Right forelimb (tissue), 1 donor: Measurements from ENCODE around the gene SOWAHD.
A peak's percentile ranks its signal among the peaks of the same experiment; 100 is the strongest.
"Not testable (repeated sequence)": the region's sequence is repeated elsewhere in the genome, so short reads cannot be mapped to it uniquely, and the experiment has no call there.

ENCODE experiments used
- DNase-seq: peaks from one replicate; pipeline ENCODE4 v3.0.0-alpha.2; 2018

SOWAHD gene, protein sequence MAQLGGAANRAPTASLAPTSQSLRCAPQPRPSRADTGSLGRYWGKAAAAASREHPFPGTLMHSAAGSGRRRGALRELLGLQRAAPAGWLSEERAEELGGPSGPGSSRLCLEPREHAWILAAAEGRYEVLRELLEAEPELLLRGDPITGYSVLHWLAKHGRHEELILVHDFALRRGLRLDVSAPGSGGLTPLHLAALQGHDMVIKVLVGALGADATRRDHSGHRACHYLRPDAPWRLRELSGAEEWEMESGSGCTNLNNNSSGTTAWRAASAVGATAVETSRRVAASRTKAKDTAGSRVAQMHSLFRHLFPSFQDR

GRCh38 chrX:119757979-119758730 lies at the start of gene SOWAHD:
TSS of gene SOWAHD (plus strand) at chrX:119758588. CDS start at chrX:119758668, 80 bp downstream.
- DNase-seq: peak; percentile 58

GRCh38 chrX:119708936-119709335 lies 49.5 kb upstream of the SOWAHD start:
- no peak for DNase-seq

DNA sequence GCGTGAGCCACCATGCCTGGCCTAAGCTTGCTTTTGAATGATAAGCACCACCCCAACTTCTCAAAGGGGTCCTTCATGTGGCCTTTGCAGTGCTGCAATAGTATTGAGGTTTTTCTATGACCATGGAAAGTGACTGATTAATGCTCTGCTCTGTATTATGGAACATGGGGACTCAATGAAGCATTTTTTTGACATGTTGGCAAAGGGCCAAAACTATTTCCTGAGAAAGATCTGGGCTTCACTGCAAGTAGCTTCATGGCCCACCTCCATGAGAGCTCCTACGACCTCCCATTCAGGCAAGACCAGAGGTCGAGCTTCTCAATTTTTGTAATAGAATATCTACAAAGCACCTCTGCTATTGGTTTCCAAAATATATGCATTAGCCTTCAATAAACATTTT lies 48.8 kb upstream of the SOWAHD start:
- no peak for DNase-seq

GRCh38 chrX:119721487-119721886 lies 36.9 kb upstream of the SOWAHD start:
- DNase-seq: no peak

GRCh38 chrX:119721926-119722325 lies 36.5 kb upstream of the SOWAHD start:
- no peak for DNase-seq

GRCh38 chrX:119726900-119727555 lies 31.4 kb upstream of the SOWAHD start:
- no peak for DNase-seq

- DNase-seq: no peak
These were observed 29.9 kb upstream of the SOWAHD start for GRCh38 chrX:119728487-119728886.

- DNase-seq: peak; percentile 53
These were observed 28.8 kb upstream of the SOWAHD start for GRCh38 chrX:119729408-119730201.

DNA sequence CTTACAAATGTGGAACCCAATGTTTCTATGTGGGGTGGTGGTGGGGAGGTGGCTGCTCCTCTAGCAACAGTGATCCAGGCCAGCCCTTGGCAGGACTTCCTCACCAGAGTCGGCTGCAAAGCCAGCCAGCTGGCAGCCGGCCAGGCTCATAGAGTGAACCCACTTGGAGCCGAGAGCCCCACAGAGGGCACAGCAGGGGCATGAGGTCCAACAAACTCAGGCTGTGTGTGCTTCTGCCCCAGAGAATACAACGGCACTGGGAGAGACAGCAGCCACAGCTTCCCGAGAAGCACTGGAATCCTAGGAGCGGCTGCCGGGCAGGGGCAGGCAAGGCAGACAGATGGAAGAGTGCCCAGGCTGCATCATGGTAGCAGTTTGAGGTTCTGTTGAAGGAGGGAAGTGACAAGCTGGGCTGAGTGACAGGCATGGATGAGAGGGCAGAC lies 23.5 kb upstream of the SOWAHD start:
- DNase-seq: peak; percentile 50

GRCh38 chrX:119735467-119735866 lies 22.9 kb upstream of the SOWAHD start:
- no peak for DNase-seq

- no peak for DNase-seq
These were observed 22.1 kb upstream of the SOWAHD start for GRCh38 chrX:119736206-119736764.

DNA sequence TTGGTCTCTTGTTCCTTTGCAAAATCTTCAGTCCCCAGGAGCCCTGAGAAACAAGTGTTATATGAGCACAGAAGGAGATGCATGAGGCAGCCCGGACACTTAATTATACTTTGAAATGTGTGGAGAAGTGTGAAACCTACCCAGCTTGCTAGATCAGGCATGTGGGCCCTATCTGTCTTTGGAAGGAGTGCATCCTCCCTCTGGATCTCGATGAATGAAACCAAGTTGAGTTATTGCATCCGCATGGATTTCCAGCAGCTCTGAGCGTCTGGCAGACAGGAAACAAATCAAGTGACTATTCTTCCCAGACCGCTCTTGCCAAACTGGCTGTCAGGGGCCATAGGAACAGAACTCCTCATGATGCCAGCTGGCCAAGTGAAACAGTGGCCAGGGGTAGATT lies 19.6 kb upstream of the SOWAHD start:
- no peak for DNase-seq

DNA sequence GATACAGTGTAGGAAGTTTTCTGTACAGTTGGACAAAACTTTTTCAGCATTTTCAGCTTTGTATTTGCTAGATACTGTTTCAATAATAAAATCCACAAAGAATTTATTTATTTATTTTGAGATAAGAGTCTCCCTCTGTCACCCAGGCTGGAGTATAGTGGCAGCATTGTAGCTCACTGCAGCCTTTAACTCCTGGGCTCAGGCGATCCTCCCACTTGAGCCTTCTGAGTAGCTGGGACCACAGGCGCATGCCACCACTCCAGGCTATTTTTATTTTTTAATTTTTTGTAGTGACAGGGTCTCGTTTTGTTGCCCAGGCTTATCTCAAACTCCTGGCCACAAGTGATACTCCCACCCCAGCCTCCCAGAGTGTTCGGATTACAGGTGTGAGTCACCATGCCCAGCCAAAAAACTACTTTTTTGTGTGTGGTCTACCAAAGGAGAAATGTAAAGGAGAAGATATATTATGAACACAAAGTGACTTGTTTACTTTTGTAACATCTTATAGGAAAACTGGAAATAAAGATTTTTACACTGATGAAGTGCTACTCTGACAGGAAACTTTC lies 13.0 kb upstream of the SOWAHD start:
- no peak for DNase-seq

DNA sequence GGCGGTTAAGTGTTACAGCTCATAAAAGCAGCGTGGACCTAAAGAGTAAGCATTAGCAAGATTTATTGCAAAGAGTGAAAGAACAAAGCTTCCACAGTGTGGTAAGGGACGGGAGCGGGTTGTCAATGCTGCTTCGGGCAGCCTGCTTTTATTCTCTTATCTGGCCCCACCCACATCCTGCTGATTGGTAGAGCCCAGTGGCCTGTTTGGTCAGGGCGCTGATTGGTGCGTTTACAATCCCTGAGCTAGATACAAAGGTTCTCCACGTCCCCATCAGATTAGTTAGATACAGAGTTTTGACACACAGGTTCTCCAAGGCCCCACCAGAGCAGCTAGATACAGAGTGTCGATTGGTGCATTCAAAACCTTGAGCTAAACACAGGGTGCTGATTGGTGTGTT lies 8.3 kb upstream of the SOWAHD start:
- not testable (repeated sequence) for DNase-seq

DNA sequence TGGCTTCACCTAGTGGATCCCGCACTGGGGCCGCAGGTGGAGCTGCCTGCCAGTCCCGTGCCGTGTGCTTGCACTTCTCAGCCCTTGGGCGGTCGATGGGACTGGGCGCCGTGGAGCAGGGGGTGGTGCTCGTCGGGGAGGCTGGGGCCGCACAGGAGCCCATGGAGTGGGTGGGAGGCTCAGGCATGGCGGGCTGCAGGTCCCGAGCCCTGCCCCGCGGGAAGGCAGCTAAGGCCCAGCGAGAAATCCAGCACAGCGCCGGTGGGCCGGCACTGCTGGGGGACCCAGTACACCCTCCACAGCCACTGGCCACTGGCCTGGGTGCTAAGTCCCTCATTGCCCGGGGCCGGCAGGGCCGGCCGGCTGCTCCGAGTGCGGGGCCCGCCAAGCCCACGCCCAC lies 7.6 kb upstream of the SOWAHD start:
- not testable (repeated sequence) for DNase-seq

DNA sequence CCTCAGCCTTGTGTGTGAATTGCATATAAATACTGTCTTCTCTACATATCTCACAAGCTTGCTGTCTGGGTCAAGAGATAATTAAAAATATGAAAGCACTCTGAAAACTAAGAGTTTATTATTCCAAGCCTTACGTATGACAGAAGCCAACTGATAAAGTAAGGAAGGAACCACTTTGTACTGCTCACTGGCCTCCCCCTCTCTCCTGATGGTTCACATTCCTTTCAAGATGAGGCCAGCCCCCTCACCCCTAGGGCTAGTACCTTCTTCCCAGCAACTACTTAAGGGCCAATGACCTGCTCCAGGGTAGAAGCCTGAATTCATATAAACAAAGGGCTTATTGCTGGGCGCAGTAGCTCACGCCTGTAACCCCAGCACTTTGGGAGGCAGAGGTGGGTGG lies 5.4 kb upstream of the SOWAHD start:
- DNase-seq: no peak

GRCh38 chrX:119753639-119754257 lies 4.6 kb upstream of the SOWAHD start:
- no peak for DNase-seq

DNA sequence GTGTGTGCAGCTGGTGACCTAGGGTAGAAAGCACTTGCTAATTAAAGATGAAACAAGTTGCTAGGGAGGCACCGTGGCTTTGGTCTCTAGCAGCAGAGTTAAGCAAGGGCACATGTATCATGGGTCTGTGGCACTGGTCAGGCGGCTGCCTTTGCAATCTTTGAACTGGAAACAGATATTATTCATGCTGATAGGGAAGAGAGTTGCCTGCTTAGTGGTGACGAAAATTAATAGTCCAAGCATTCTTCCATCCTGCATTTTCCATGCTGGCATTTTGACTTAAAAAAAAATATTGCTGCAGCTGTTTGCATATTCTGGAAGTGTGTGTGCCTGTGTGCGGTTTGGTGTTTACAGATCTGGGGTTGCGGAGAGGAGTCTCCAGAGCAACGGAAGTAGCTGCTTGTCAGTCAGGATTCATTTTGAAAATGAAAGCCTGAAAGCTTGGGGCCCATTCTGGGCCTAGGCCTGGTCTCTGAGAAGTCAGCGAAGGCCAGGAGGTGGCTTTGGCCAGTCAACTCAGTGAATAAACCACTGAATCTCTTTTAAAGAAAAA lies 2.3 kb upstream of the SOWAHD start:
- no peak for DNase-seq

- DNase-seq: no peak
These were observed 1.3 kb upstream of the SOWAHD start for GRCh38 chrX:119756926-119757635.

DNA sequence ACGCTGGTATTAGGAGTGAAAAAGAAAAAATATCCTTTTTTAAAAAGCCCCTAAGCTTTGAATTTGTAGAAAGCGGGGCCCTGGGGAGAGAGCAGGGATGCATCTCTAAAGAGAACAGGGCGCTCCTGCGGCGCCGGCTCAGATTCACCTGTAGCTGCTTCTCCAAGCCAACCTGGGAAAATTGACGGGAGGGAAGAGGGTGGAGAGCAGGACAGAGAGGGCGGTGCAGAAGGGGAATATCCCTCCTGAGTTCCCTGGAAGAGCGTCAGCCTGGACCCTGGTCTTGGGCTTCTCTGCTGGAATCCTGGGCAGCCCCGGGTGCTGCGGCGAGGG lies 776 bp upstream of the SOWAHD start:
- DNase-seq: no peak

DNA sequence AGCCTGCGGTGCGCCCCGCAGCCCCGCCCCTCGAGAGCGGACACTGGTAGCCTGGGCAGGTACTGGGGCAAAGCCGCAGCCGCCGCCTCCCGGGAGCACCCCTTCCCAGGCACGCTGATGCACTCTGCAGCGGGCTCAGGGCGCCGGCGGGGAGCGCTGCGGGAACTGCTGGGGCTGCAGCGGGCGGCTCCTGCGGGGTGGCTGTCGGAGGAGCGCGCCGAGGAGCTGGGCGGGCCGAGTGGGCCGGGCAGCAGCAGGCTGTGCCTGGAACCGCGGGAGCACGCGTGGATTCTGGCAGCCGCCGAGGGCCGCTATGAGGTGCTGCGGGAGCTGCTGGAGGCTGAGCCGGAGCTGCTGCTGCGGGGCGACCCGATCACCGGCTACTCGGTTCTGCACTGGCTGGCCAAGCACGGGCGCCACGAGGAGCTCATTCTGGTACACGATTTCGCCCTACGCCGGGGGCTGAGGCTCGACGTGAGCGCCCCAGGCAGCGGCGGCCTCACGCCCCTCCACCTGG lies 401 bp downstream of the SOWAHD start:
- peak; percentile 48 for DNase-seq
